A549 treated with Mapracorat at 1 μM for 4 hours (cell line): ENCODE results near the gene C1QL2. TPM values are rescaled to one million over a fixed set of nuclear protein-coding genes. Genes with fewer than 3 reads are reported as not detected.

Experiments used
- total RNA-seq: library from RNA; stranded (reverse); fragments of 200-300 nt; extraction: Qiagen RNA extraction; gene quantifications from 5 replicates; pipeline ENCODE4 v1.2.3, GENCODE V29; 2022

Gene C1QL2
- total RNA-seq: 0.11 to 0.53 TPM (median 0.31 TPM) in 5 replicates

GRCh38 chr2:119158563-119159347 lies at the start of gene C1QL2:
TSS of gene C1QL2 (minus strand) at chr2:119158751. CDS start at chr2:119158269, 482 bp downstream.

Other genes starting within 250 kb of the C1QL2 start
- gene MARCO, start 216.6 kb downstream of the C1QL2 start, total RNA-seq: 0.08 to 0.27 TPM (median 0.10 TPM) in 3 of 5 replicates, not detected in the others
- gene STEAP3, start 65.1 kb upstream of the C1QL2 start, total RNA-seq: 42.5 to 52.2 TPM (median 47.0 TPM) in 5 replicates
- gene C2orf76, start 208.1 kb upstream of the C1QL2 start, total RNA-seq: 10.4 to 15.9 TPM (median 12.1 TPM) in 5 replicates
- gene DBI, start 208.2 kb upstream of the C1QL2 start, total RNA-seq: 380 to 537 TPM (median 392 TPM) in 5 replicates